LNCaP clone FGC (cell line): ENCODE data around the gene LRRC8E.
"Not testable (repeated sequence)": the region's sequence is repeated elsewhere in the genome, so short reads cannot be mapped to it uniquely, and the experiment has no call there.

Experiments
- DNase-seq: peaks from one replicate; pipeline ENCODE4 v3.0.0-alpha.2; 2011; ENCODE audit warnings: low read depth
- H3K4me3 ChIP-seq: 2 replicates; pipeline ENCODE4 v1.5.1; 2011; ENCODE audit warnings: mild to moderate bottlenecking, low read depth, low read length, control low read depth
- CTCF ChIP-seq: IDR thresholded peaks from 2 replicates; pipeline ENCODE4 v1.5.1; 2012; ENCODE audit warnings: mild to moderate bottlenecking; ENCODE audit not compliant: control insufficient read depth, insufficient read depth; ENCODE audit errors: extremely low read depth

Gene LRRC8E

GRCh38 chr19:7887408-7888144 is 734 bp upstream of the LRRC8E start:
- DNase-seq = no peak
- TF ChIP-seq CTCF = no peak
- H3K4me3 ChIP-seq = peak overlapping the region; percentile 79

- peak overlapping the region; percentile 79 for H3K4me3 ChIP-seq
- DNase-seq = no peak
- TF ChIP-seq CTCF = no peak
Observed at GRCh38 chr19:7888826-7889217, 512 bp downstream of the LRRC8E start.

GRCh38 chr19:7893362-7894101 is 5.2 kb downstream of the LRRC8E start:
- DNase-seq, H3K4me3 ChIP-seq: not testable (repeated sequence)

GRCh38 chr19:7894612-7895309 is 6.5 kb downstream of the LRRC8E start:
- no peak for TF ChIP-seq CTCF
- DNase-seq = peak; percentile 65
- H3K4me3 ChIP-seq = peak overlapping the region; percentile 28

GRCh38 chr19:7895565-7895964 is 7.3 kb downstream of the LRRC8E start:
- no peak for TF ChIP-seq CTCF
- DNase-seq = no peak

GRCh38 chr19:7897292-7897691 is 9.0 kb downstream of the LRRC8E start:
- H3K4me3 ChIP-seq = no peak overlapping the region
- no peak for DNase-seq

More at GRCh38 chr19:7895565-7895964, 7.3 kb downstream of the LRRC8E start:
- H3K4me3 ChIP-seq = no peak overlapping the region

More at GRCh38 chr19:7897292-7897691, 9.0 kb downstream of the LRRC8E start:
- TF ChIP-seq CTCF = no peak
